ENCODE data around the gene TOR1A.

GRCh38 chr9:129765764-129766317 lies 58.1 kb downstream of the TOR1A start:
- TF ChIP-seq CTCF (IDR thresholded peaks at IDR 0.05) (no peak), POLR2A (IDR thresholded peaks at IDR 0.05) (no peak)
